Measurements from ENCODE around the gene WDR75.
A peak's percentile ranks its signal among the peaks of the same experiment; 100 is the strongest.
"Not testable (repeated sequence)": the region's sequence is repeated elsewhere in the genome, so short reads cannot be mapped to it uniquely, and the experiment has no call there.

WDR75 gene

DNA sequence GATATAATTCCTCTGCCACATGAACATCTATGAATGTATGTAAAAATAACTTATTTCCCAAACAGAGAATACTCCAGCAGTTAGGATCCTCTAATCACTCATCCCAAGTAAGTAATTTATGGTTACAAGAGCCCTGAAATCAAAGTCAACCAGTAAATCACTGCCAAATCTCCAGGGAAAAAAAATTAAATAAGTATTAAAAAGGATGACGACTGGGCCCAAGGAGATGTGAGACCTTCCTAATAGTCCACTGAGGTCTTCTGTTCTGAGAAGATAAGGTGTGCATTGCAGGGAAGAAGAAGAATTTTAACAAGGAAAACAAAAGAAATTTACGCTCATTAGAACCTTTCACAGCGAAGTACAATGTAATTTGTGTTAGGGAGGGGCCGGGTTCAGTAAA is 28.0 kb upstream of the WDR75 start:
- no peaks in the 10 kb centered on the region for H3K27me3 ChIP-seq (ENCODE audit: control insufficient read depth, insufficient read depth, low read length)
- H3K9ac ChIP-seq (ENCODE audit: low read length) = no peak overlapping the region
- peak overlapping the region; percentile 73 for H3K27ac ChIP-seq (ENCODE audit: low read depth, low read length)
- peaks cover 16% of the 10 kb centered on the region for H3K4me1 ChIP-seq (ENCODE audit: control insufficient read depth, insufficient read depth, low read length)
- no peaks in the 10 kb centered on the region for H3K36me3 ChIP-seq (ENCODE audit: control insufficient read depth, insufficient read depth, low read length)
- H3K4me3 ChIP-seq (ENCODE audit: low read length) = no peak overlapping the region

GRCh38 chr2:189421644-189422043 is 19.6 kb upstream of the WDR75 start:
- Histone ChIP-seq H3K27ac (ENCODE audit: low read depth, low read length) (no peak overlapping the region), H3K36me3 (ENCODE audit: control insufficient read depth, insufficient read depth, low read length) (no peaks in the 10 kb centered on the region), H3K27me3 (ENCODE audit: control insufficient read depth, insufficient read depth, low read length) (no peaks in the 10 kb centered on the region), H3K9ac (ENCODE audit: low read length) (no peak overlapping the region), H3K4me3 (ENCODE audit: low read length) (no peak overlapping the region), H3K4me1 (ENCODE audit: control insufficient read depth, insufficient read depth, low read length) (no peaks in the 10 kb centered on the region)

- Histone ChIP-seq H3K27ac (ENCODE audit: low read depth, low read length) (no peak overlapping the region), H3K4me3 (ENCODE audit: low read length) (no peak overlapping the region), H3K27me3 (ENCODE audit: control insufficient read depth, insufficient read depth, low read length) (no peaks in the 10 kb centered on the region), H3K36me3 (ENCODE audit: control insufficient read depth, insufficient read depth, low read length) (no peaks in the 10 kb centered on the region), H3K4me1 (ENCODE audit: control insufficient read depth, insufficient read depth, low read length) (no peaks in the 10 kb centered on the region), H3K9ac (ENCODE audit: low read length) (no peak overlapping the region)
Observed at GRCh38 chr2:189424961-189425360, 16.3 kb upstream of the WDR75 start.

GRCh38 chr2:189425676-189426075 is 15.6 kb upstream of the WDR75 start:
- H3K9ac ChIP-seq (ENCODE audit: low read length) = no peak overlapping the region
- no peak overlapping the region for H3K4me3 ChIP-seq (ENCODE audit: low read length)
- H3K27me3 ChIP-seq (ENCODE audit: control insufficient read depth, insufficient read depth, low read length) = no peaks in the 10 kb centered on the region
- no peaks in the 10 kb centered on the region for H3K36me3 ChIP-seq (ENCODE audit: control insufficient read depth, insufficient read depth, low read length)
- no peaks in the 10 kb centered on the region for H3K4me1 ChIP-seq (ENCODE audit: control insufficient read depth, insufficient read depth, low read length)
- no peak overlapping the region for H3K27ac ChIP-seq (ENCODE audit: low read depth, low read length)

GRCh38 chr2:189426886-189427285 is 14.4 kb upstream of the WDR75 start:
- H3K27me3 ChIP-seq (ENCODE audit: control insufficient read depth, insufficient read depth, low read length) = no peaks in the 10 kb centered on the region

GRCh38 chr2:189427872-189428271 is 13.4 kb upstream of the WDR75 start:
- Histone ChIP-seq H3K27me3 (ENCODE audit: control insufficient read depth, insufficient read depth, low read length) (no peaks in the 10 kb centered on the region), H3K36me3 (ENCODE audit: control insufficient read depth, insufficient read depth, low read length) (no peaks in the 10 kb centered on the region), H3K4me1 (ENCODE audit: control insufficient read depth, insufficient read depth, low read length) (no peaks in the 10 kb centered on the region), H3K9ac (ENCODE audit: low read length) (no peak overlapping the region), H3K4me3 (ENCODE audit: low read length) (no peak overlapping the region), H3K27ac (ENCODE audit: low read depth, low read length) (no peak overlapping the region)

More at GRCh38 chr2:189426886-189427285, 14.4 kb upstream of the WDR75 start:
- H3K9ac ChIP-seq (ENCODE audit: low read length) = no peak overlapping the region
- H3K4me3 ChIP-seq (ENCODE audit: low read length) = no peak overlapping the region
- no peaks in the 10 kb centered on the region for H3K36me3 ChIP-seq (ENCODE audit: control insufficient read depth, insufficient read depth, low read length)
- no peak overlapping the region for H3K27ac ChIP-seq (ENCODE audit: low read depth, low read length)
- H3K4me1 ChIP-seq (ENCODE audit: control insufficient read depth, insufficient read depth, low read length) = no peaks in the 10 kb centered on the region

DNA sequence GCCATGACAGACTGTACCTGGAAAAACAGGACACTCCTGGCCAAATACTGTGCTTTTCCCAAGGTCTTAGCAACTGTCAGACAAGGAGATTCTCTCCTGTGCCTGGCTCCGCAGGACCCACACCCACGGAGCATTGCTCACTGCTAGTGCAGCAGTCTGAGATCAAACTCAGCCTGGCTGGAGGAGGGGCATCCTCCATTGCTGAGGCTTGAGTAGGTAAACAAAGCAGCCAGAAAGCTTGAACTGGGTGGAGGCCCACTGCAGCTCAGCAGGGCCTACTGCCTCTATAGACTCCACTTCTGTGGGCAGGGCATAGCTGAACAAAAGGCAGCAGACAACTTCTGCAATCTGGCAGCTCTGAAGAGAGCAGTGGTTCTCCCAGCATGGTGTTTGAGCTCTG is 10.8 kb upstream of the WDR75 start:
- not testable (repeated sequence) for H3K36me3 ChIP-seq (ENCODE audit: control insufficient read depth, insufficient read depth, low read length); H3K9ac ChIP-seq (ENCODE audit: low read length); H3K4me3 ChIP-seq (ENCODE audit: low read length)

DNA sequence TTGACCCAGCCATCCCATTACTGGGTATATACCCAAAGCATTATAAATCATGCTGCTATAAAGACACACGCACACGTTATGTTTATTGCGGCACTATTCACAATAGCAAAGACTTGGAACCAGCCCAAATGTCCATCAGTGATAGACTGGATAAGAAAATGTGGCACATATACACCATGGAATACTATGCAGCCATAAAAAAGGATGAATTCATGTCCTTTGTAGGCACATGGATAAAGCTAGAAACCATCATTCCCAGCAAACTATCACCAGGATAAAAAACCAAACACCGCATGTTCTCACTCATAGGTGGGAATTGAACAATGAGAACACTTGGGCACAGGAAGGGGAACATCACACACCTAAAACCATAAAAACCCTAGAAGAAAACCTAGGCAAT is 5.5 kb upstream of the WDR75 start:
- H3K4me3 ChIP-seq (ENCODE audit: low read length); H3K27me3 ChIP-seq (ENCODE audit: control insufficient read depth, insufficient read depth, low read length); H3K36me3 ChIP-seq (ENCODE audit: control insufficient read depth, insufficient read depth, low read length); H3K27ac ChIP-seq (ENCODE audit: low read depth, low read length); H3K4me1 ChIP-seq (ENCODE audit: control insufficient read depth, insufficient read depth, low read length); H3K9ac ChIP-seq (ENCODE audit: low read length): not testable (repeated sequence)

More for the DNA sequence above, 10.8 kb upstream of the WDR75 start:
- H3K27ac ChIP-seq (ENCODE audit: low read depth, low read length); H3K4me1 ChIP-seq (ENCODE audit: control insufficient read depth, insufficient read depth, low read length); H3K27me3 ChIP-seq (ENCODE audit: control insufficient read depth, insufficient read depth, low read length): not testable (repeated sequence)

DNA sequence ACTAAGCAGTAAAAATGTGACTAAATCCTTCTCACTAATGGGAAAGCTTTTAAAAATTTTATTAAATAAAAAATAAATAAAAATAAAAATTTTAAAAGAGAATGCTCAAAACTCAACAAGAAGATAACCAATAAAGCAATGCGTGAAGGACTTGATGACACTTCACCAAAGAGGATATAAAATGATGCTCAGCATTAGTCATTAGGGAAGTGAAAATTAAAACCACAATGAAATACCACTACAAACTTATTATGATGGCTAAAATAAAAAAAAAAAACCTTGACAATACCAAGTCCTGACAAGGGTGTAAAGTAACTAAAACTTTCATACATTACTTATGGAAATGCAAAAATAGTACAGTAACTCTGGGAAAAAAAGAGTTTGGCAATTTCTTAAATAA is 3.3 kb upstream of the WDR75 start:
- no peaks in the 10 kb centered on the region for H3K27me3 ChIP-seq (ENCODE audit: control insufficient read depth, insufficient read depth, low read length)

GRCh38 chr2:189439342-189439741 is 1.9 kb upstream of the WDR75 start:
- no peak overlapping the region for H3K4me3 ChIP-seq (ENCODE audit: low read length)
- no peak overlapping the region for H3K9ac ChIP-seq (ENCODE audit: low read length)
- no peak overlapping the region for H3K27ac ChIP-seq (ENCODE audit: low read depth, low read length)
- no peaks in the 10 kb centered on the region for H3K36me3 ChIP-seq (ENCODE audit: control insufficient read depth, insufficient read depth, low read length)
- no peaks in the 10 kb centered on the region for H3K4me1 ChIP-seq (ENCODE audit: control insufficient read depth, insufficient read depth, low read length)
- no peaks in the 10 kb centered on the region for H3K27me3 ChIP-seq (ENCODE audit: control insufficient read depth, insufficient read depth, low read length)

More for the DNA sequence above, 3.3 kb upstream of the WDR75 start:
- Histone ChIP-seq H3K4me3 (ENCODE audit: low read length) (no peak overlapping the region), H3K9ac (ENCODE audit: low read length) (no peak overlapping the region), H3K27ac (ENCODE audit: low read depth, low read length) (no peak overlapping the region), H3K4me1 (ENCODE audit: control insufficient read depth, insufficient read depth, low read length) (no peaks in the 10 kb centered on the region), H3K36me3 (ENCODE audit: control insufficient read depth, insufficient read depth, low read length) (no peaks in the 10 kb centered on the region)

DNA sequence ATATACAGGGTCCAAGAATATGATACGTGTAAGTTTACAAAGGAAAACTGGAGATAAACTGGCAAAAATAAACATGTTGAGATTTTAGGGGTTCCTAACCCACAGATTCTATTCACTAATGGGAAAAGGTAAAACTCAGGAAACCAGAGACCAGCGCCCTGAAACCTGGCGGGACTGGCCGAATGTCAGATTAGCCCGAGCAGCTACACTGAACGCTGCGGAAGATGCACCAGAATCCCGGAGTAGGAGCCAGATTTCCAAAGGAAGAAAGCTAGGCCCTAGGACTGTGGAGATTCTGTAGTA is 679 bp upstream of the WDR75 start:
- Histone ChIP-seq H3K4me1 (ENCODE audit: control insufficient read depth, insufficient read depth, low read length) (no peaks in the 10 kb centered on the region), H3K27ac (ENCODE audit: low read depth, low read length) (peak overlapping the region; percentile 98), H3K4me3 (ENCODE audit: low read length) (peak overlapping the region; percentile 91), H3K9ac (ENCODE audit: low read length) (peak overlapping the region; percentile 91), H3K36me3 (ENCODE audit: control insufficient read depth, insufficient read depth, low read length) (no peaks in the 10 kb centered on the region), H3K27me3 (ENCODE audit: control insufficient read depth, insufficient read depth, low read length) (no peaks in the 10 kb centered on the region)

DNA sequence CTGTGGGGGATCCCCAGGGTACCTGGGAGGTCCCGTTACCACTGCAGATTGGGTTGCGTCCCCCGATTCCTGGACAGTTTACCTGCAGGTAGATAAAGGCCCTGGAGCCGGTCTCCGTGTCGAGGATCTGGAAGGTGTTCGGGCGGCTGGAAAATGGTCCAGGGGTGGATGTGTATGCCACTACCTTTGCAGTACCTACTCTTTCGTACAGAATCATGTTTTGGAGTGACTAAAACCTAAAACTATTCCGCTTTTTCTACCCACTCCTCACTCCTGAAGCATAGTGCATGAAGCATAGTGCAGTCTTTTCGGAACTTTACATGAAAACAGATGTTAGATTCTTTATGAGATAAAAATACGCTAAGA is 418 bp downstream of the WDR75 start:
- no peaks in the 10 kb centered on the region for H3K4me1 ChIP-seq (ENCODE audit: control insufficient read depth, insufficient read depth, low read length)
- peak overlapping the region; percentile 98 for H3K27ac ChIP-seq (ENCODE audit: low read depth, low read length)
- peak overlapping the region; percentile 91 for H3K4me3 ChIP-seq (ENCODE audit: low read length)
- H3K36me3 ChIP-seq (ENCODE audit: control insufficient read depth, insufficient read depth, low read length) = no peaks in the 10 kb centered on the region
- no peaks in the 10 kb centered on the region for H3K27me3 ChIP-seq (ENCODE audit: control insufficient read depth, insufficient read depth, low read length)
- H3K9ac ChIP-seq (ENCODE audit: low read length) = peak overlapping the region; percentile 61

- Histone ChIP-seq H3K9ac (ENCODE audit: low read length) (no peak overlapping the region), H3K4me3 (ENCODE audit: low read length) (no peak overlapping the region)
Observed at GRCh38 chr2:189442468-189442867, 1.2 kb downstream of the WDR75 start.

GRCh38 chr2:189444322-189444721 is 3.0 kb downstream of the WDR75 start:
- H3K9ac ChIP-seq (ENCODE audit: low read length) = no peak overlapping the region
- no peak overlapping the region for H3K4me3 ChIP-seq (ENCODE audit: low read length)
- H3K27ac ChIP-seq (ENCODE audit: low read depth, low read length) = no peak overlapping the region
- no peaks in the 10 kb centered on the region for H3K27me3 ChIP-seq (ENCODE audit: control insufficient read depth, insufficient read depth, low read length)
- no peaks in the 10 kb centered on the region for H3K4me1 ChIP-seq (ENCODE audit: control insufficient read depth, insufficient read depth, low read length)
- peaks cover 2% of the 10 kb centered on the region for H3K36me3 ChIP-seq (ENCODE audit: control insufficient read depth, insufficient read depth, low read length)

More at GRCh38 chr2:189442468-189442867, 1.2 kb downstream of the WDR75 start:
- no peaks in the 10 kb centered on the region for H3K36me3 ChIP-seq (ENCODE audit: control insufficient read depth, insufficient read depth, low read length)
- H3K27ac ChIP-seq (ENCODE audit: low read depth, low read length) = no peak overlapping the region
- no peaks in the 10 kb centered on the region for H3K27me3 ChIP-seq (ENCODE audit: control insufficient read depth, insufficient read depth, low read length)
- H3K4me1 ChIP-seq (ENCODE audit: control insufficient read depth, insufficient read depth, low read length) = no peaks in the 10 kb centered on the region

Measured in rectal smooth muscle tissue (tissue), 1 donor.